IPS-18c (cell line): Measurements from ENCODE around the gene UBN1.

Source experiments
- H3K4me3 ChIP-seq: 2 replicates; pipeline ENCODE4 v1.7.0; 2013; ENCODE audit warnings: low read depth, mild to moderate bottlenecking, low read length, moderate library complexity; ENCODE audit not compliant: insufficient read depth
- H3K9me3 ChIP-seq: one replicate; pipeline ENCODE4 v1.6.1; 2013; ENCODE audit warnings: mild to moderate bottlenecking, low read length, moderate library complexity; ENCODE audit not compliant: control insufficient read depth, insufficient read depth

UBN1 gene

DNA sequence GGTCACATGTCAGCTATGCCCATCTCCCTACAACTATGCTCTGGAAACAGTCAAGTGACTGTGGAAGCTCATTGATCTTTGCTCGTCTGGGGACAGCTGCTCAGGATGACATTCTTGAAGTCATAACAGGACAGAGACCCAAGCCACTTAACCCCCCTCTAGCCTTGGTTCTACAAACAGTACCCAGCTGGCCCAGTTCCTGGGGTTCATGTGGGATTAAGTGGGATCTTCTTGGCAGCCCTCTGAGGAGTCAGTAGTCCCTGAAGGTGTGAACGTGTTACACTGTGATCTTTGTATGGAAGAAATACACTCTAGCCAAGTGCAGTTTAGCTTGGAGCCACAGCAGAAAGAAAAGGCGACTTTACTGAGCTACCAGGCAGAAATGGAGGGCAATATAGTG lies 25.8 kb downstream of the UBN1 start:
- Histone ChIP-seq H3K9me3 (no peaks in the 10 kb centered on the region), H3K4me3 (no peak overlapping the region)

DNA sequence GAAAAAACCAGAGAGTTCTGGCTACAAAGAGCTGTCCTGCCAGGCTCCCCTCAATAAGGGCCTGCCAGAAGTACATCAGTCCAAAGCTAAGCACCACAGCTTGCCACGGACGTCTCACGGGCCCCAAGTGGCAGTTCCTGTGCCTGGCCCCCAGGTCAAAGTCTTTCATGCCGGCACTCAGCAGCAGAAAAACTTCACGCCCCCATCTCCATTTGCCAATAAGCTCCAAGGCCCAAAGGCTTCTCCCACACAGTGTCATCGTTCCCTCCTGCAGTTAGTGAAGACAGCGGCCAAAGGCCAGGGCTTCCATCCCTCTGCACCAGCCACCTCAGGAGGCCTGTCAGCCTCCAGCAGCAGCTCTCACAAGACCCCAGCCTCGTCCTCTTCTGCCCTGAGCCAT lies 27.4 kb downstream of the UBN1 start:
- Histone ChIP-seq H3K4me3 (no peak overlapping the region), H3K9me3 (no peaks in the 10 kb centered on the region)

DNA sequence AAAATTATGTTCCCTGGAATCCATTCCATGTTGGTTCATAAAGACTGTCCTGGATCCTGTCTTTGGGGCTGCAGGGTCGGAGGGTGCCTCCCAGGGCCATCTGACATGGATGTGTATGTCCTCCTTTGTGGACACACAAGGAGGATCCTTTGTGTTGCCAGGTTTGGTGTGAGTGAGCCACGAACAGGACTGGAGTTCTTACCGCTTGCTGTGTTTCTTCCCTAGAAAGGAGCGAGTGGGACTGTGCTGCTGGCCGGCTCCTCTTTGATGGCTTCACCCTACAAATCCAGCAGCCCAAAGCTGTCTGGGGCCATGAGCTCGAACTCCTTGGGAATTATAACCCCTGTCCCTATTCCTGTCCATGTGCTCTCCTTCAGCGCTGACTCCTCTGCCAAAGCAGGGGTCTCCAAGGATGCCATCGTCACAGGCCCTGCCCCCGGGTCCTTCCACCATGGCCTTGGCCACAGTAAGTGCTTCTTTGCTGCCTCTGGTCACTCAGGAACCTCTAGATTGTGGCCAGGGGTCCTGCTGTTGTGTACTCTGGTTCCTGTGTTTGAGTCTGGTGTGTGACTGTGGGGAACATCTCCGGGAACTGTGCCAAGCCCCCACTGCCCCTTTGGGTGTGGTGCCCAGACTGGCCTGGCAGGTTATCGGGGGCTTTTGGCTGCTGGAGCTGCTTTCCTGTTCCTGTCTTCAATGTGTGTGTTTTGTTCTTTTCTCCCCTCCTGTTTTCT lies 29.5 kb downstream of the UBN1 start:
- H3K9me3 ChIP-seq = no peaks in the 10 kb centered on the region
- H3K4me3 ChIP-seq = no peak overlapping the region

DNA sequence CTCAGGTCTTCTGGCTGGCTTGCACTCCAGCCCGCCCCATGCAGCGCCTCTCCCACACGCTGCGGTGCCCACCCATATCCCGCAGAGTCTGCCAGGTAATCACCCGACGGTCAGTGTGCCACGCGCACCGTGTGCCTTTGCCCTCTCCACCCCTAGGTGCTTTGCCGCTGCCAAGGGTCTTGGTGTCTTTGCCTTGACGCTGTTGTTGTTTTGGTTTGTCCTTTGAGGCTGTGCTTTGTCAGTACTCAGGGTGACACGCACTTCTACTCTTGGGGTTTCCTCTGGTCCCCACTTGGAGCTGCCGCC lies 30.1 kb downstream of the UBN1 start:
- no peaks in the 10 kb centered on the region for H3K9me3 ChIP-seq
- no peak overlapping the region for H3K4me3 ChIP-seq

DNA sequence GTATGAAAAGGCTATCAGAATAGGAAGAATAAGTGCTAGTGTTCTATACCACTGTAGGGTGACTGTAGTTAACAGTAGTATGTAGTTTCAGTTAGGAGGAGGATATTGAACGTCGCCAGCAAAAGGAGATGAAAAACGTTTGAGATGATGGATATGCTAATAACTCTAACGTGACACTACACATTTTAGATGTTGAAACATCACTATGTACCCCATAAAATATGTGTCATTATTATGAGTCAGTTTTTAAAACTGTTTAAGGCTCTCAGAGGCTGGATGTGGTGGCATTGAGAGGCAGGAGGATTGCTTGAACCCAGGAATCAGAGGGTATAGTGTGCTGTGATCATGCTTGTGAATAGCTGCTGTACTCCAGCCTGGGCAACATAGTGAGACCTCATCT lies 31.8 kb downstream of the UBN1 start:
- H3K4me3 ChIP-seq = no peak overlapping the region

DNA sequence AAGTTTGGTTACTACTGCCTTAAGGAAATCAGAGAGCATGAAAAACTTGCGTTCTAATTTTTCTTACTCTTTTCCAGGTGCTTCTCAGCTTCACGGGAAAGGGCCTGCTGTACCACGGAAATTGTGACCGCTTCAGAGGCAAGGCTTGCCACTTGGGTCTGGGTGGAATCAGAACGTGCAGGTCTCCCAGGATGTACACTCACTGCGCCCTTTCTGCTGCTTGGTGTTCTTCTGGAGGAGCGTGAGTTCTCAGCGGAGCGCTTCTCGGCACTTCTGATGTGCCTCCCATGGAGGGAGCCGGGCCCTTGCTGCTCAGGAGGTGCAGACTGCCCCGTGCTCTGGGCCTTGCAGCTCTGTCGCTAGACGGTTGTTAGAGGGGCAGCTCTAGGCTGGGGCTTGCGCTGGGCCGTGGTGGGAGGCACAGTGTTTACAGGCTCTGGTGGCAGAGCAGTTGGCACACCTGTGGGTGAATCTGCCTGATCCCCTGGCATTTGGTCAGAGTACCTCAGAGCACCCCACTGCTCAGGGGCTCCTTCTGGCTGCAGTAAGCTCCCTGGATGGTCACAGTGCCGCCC lies 32.8 kb downstream of the UBN1 start:
- Histone ChIP-seq H3K9me3 (no peaks in the 10 kb centered on the region), H3K4me3 (no peak overlapping the region)

More for the DNA sequence above, 31.8 kb downstream of the UBN1 start:
- no peaks in the 10 kb centered on the region for H3K9me3 ChIP-seq

DNA sequence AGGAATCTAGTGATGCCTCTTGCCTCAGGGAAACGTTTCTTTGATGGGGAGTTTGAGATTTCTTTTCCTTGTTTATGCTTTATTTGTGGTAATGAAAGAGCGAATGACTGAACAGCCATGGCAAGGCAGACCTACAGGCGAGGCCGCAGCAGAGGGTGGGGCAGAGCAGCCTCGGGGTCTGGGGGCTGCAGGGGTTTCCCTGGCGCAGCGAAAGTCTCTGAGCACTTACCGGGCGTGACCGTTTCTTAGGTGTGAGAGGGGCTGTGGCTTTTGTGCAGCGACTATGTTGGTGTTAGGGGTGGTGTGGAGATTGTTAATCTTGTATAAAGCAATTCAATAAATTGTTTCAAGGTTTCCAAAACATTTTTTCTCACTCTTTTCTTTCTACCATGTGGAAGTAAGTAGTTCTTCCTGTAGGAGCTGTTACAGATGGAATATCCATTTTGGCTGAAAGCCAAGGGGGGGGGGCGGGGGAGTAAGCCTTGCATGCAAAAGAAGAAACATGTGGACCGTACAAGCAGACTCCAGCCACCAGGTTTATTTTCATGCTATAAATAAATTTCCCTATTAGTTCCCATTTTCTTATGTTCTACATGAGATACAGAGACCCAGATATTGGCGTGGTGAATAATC lies 34.8 kb downstream of the UBN1 start:
- no peak overlapping the region for H3K4me3 ChIP-seq
- H3K9me3 ChIP-seq = no peaks in the 10 kb centered on the region

DNA sequence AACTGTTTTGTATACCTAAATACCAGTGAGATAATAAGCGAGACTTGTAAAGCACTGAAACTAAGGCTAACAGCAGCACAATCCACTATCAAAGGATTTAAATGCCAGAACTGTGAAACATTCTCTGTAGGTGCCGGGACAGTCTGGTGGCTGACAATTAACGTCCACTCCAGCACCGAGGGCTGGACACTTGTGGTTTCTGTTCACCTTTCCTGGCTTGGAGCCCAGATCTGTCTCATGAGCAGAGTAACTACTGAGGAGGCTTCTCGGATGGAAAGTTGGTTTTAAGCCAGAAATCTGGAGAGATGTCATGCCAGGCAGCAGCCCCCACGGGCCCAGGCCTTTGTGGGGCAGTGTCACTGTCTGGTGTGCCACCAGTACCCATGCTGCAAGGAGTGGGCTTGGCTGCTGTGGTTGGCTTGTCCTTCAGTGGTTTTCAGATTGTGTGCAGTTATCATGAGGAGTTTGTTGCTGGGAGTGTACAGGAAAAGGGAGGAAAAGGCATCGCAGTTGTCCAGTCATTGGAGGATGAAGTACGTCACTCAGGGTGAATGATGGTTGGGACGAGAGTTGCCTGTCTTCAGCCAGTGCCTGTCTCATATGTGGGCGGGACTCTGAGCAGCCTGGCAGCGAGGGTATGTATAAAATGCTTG lies 35.5 kb downstream of the UBN1 start:
- H3K4me3 ChIP-seq = no peak overlapping the region
- H3K9me3 ChIP-seq = no peaks in the 10 kb centered on the region

DNA sequence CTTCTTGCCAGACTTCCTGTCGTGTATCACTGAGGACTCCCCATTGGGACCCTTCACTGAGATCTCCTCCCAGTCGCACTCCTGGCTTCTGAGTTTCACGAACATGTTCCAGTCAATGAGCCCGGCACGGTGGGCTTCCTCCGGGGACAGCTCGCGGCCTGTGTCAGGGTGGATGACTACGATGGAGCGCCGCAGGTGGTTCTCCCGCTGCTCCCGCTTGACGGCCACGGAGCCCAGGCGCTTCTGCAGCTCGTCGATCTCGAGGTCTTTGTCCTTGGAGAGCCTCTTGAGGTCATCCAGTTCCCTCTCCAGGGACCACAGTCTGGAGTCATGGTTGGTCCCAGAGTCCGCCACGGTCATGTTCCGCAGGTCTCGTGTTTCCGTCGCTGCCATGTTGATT lies 36.2 kb downstream of the UBN1 start:
- no peak overlapping the region for H3K4me3 ChIP-seq

DNA sequence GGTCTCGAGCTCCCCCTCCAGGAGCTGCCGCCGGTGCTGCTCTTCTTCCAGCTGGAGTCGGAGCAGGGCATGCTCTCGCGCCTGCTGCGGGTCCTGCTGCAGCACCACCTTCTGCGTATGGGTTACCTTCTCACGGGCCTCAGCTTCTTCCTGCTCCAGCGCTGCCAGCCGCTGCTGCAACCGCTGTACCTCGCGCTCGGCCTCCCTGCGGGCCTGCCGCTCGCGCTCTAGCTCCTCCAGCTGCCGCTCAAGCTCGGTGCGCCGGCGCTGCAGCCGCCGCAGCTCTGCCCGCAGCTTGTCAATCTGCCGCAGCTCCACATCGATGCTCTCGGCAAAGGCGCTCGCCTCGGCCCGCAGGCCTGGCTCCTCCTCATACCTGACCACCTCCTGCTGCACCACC lies 36.9 kb downstream of the UBN1 start:
- Histone ChIP-seq H3K9me3 (no peaks in the 10 kb centered on the region), H3K4me3 (no peak overlapping the region)

More for the DNA sequence above, 36.2 kb downstream of the UBN1 start:
- no peaks in the 10 kb centered on the region for H3K9me3 ChIP-seq

DNA sequence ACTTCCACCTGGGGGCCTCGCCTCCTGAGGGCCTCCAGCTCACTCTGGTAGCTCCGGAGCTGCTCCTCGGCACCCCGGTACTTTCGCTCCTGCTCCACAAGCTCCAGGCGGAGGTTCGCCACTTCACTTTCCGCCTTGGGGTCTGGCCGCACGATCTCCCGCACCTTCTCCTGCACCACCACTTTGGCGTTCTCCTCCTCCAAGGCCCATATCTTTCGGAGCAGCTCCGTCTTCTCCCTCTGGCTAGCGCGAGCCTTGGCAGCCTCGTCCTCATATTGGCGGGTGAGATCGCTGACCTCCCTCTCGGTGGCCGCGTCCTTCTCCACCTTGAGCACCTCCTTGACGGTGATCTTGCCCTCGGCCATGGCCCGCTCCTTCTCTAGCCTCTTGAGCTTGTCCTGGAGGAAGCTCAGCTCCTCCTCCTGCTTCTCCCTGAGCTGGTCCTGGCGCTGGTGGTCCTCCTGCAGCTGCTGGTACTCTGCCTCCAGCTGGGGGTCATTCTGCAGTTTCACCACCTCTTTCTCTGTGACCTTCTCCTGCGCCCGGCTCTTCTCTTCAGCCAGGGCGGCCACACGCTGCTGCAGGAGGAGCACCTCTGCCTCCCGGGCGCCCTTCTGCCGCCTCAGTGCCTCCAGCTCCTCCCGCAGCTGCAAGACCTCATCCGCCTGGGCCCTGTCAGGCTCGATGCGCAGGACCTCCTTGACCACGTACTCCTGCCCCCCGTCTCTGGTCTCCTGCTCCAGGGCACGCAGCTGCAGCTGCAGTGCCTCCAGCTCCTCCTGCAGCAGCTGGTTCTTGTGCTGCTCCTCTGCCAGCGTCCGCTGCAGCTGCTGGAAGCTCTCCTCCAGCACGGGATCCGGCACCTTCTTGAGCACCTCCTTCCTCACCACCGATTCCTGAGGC lies 37.9 kb downstream of the UBN1 start:
- Histone ChIP-seq H3K4me3 (no peak overlapping the region), H3K9me3 (no peaks in the 10 kb centered on the region)

DNA sequence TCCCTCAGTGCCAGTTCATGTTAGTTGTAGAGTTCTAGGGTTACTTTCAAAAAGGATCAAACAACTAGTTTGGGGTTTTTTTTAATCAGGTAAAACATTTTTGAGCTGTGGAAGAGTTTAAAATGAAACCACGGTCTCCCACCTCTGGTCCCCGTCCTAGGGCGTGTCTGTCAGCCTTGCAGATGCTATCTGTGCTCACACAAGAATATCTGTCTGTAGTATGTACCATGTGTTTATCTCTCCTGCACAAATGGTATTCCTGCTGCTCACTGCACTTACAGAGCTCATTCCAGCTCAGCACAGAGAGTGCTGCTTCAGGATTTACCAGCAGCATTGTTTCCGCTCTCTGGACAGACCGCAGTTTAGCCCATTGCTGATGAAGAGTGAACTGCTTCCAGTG lies 38.9 kb downstream of the UBN1 start:
- Histone ChIP-seq H3K9me3 (no peaks in the 10 kb centered on the region), H3K4me3 (no peak overlapping the region)

DNA sequence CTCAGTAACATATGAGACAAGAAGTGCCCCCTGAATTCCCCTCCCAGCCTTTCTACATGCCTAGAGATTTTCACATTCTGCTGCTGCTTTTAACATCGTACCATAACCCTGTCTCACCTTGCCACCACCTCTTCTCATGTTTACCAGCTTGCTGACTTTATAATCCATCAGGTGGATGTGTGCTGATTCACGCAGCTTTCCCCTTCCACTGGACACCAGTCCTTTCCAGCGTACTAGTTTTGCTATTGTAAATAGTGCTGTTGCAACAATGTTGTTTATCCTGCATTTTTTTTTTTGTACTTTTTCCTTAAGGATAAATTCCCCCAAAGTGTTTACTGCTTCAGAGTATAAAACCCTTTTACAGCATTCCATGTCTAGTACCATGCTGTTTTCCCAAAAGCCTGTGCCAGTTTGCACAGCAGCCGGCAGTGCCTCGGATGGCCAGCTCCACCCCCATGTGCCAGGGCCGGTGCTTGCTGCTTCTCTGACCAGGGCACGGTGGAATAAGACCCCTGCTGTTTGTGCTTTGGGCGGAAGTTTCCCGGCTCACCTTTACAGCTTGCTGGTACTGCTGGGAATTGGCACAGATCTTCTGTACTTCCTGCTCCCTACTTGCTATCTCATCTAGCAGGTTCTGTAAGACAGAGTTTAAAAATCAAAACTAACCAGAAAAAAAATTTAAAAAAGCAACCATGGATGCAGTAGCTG lies 41.3 kb downstream of the UBN1 start:
- Histone ChIP-seq H3K4me3 (no peak overlapping the region), H3K9me3 (no peaks in the 10 kb centered on the region)

DNA sequence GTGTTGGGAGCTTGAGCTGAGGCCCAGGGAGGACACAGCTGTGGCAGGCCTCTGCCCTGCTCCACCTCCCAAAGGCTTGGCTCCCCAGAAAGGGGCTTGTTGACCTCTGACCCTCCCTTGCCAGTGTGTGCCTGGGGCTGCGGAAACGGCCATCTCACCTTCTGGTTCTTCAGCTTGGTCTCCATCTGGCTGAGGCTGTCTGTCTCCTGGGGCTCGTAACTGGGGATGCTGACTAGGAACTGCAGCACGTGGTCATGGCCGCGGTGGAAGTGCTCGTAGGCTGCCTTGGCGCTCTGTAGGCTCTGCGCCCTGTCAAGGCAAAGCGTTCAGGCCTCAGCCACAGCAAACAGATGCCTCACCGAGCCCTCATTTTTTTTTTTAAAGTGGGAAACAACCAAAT lies 42.7 kb downstream of the UBN1 start:
- no peaks in the 10 kb centered on the region for H3K9me3 ChIP-seq
- H3K4me3 ChIP-seq = no peak overlapping the region

DNA sequence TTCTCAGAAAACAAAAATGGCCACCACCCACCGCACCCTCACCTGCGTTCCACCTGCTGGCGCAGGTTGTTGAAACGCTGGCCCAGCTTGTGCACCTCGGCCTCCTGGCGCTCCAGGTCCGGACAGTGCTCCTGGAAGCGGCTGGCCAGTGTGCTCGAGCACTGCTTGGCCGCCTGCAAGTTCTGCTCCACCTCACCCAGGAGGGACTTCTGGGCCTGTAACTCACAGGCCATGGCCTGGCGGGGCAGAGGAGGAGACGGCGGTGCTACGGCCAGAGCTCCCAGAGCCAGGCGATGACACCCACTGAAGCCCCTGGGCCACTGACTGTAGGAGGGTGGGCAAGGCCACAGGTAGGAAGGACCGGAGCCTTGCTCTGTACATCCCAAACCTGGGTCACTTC lies 43.4 kb downstream of the UBN1 start:
- H3K9me3 ChIP-seq = no peaks in the 10 kb centered on the region
- no peak overlapping the region for H3K4me3 ChIP-seq

DNA sequence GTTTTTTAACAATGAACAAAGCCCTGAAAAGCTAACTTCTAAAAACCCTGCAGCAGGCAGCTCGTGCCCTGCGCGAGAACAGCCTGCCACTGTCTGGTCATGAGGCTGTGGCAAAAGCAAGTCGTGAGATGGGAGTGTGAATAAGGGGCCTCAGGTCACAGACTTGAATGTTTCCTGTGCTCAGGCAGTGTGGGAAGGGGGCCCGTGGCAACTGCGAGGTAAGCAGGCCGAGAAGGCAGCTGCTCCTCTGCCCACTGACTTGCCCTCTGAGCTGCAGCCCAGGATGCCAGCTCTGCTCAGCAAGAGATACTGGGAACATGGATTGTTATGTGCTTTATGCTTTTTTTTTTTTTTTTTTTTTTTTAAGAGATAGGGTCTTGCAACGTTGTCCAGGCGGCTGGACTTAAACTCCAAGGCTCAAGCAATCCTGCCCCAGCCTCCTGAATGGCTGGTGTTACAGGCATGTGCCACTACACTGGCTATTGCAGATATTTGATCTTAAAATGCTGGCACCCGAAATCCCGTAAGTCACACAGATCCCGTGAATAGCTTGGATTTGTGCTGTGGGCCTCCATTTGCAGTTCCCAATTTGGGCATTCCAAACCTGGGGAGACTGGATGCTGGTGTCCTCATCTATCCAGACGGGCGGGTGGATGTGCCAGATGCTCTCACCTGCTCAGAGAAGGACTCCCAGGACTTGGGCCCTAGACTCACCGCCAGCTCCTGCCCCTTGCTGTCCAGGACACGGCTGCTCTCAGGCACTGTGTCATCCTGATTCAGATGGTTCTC lies 44.0 kb downstream of the UBN1 start:
- Histone ChIP-seq H3K9me3 (no peaks in the 10 kb centered on the region), H3K4me3 (no peak overlapping the region)
